Esophagus muscularis mucosa (tissue), 4 donors: ENCODE measurements around the gene SPRR2G. TPM values are rescaled to one million over a fixed set of nuclear protein-coding genes. Genes with fewer than 3 reads are reported as not detected.
"Not testable (repeated sequence)": the region's sequence is repeated elsewhere in the genome, so short reads cannot be mapped to it uniquely, and the experiment has no call there.

Experiments used
- DNase-seq: peaks from one replicate; pipeline ENCODE4 v3.0.0-alpha.2; 2017; ENCODE audit errors: extremely low spot score
- H3K27ac ChIP-seq, 4 donors: fragments of 200-600 bp; sonication (generic); replicated peaks in 1 of 4; 1 replicate in 3 of 4; 2 replicates in 1 of 4; pipeline ENCODE4 v1.5.1; 2016 to 2019; ENCODE audit warnings: mild to moderate bottlenecking in 1 of 4
- H3K27me3 ChIP-seq, 4 donors: fragments of 200-600 bp; sonication (generic); one replicate each; pipeline versions ENCODE4 v1.5.1 to v1.6.0; 2016 to 2019
- H3K36me3 ChIP-seq, 4 donors: fragments of 200-600 bp; sonication (generic); one replicate each; pipeline ENCODE4 v1.5.1; 2016 to 2019
- H3K4me1 ChIP-seq, 4 donors: fragments of 200-600 bp; sonication (generic); one replicate each; pipeline ENCODE4 v1.5.1; 2016 to 2019
- H3K4me3 ChIP-seq, 4 donors: fragments of 200-600 bp; sonication (generic); 1 replicate in 2 of 4; 2 replicates in 2 of 4; pipeline ENCODE4 v1.5.1; 2016 to 2019; ENCODE audit warnings: mild to moderate bottlenecking in 4 of 4, moderate library complexity in 1 of 4
- H3K9me3 ChIP-seq, 4 donors: fragments of 200-600 bp; sonication (generic); 1 replicate in 3 of 4; 2 replicates in 1 of 4; pipeline ENCODE4 v1.5.1; 2016 to 2019
- EP300 ChIP-seq: sonication (generic); formaldehyde crosslinking; IDR thresholded peaks from one replicate; pipeline ENCODE4 v1.6.1; 2017; ENCODE audit warnings: antibody characterized with exemption
- POLR2A ChIP-seq: fragments of 450-650 bp; IDR thresholded peaks from one replicate; pipeline ENCODE4 v1.6.1; 2017; ENCODE audit warnings: antibody characterized with exemption, moderate library complexity, mild to moderate bottlenecking, low read depth
- POLR2AphosphoS5 ChIP-seq, 2 donors: sonication (generic); formaldehyde crosslinking; IDR thresholded peaks; one replicate each; pipeline ENCODE4 v1.6.1; 2017; ENCODE audit warnings: antibody characterized with exemption in 2 of 2
- WGBS: methylation state at CpG from one replicate; pipeline ENCODE4 v1.1.5; 2018; 5-methylcytosine and 5-hydroxymethylcytosine counted together
- intact Hi-C: fragments of 100-400 bp; cut with DNase I; formaldehyde crosslinking; loops from one replicate; pipeline ENCODE4 v1.15.1; 2023
- total RNA-seq, 4 donors: library from RNA; depleted of rRNA; stranded (reverse); fragments of >200 nt; gene quantifications; one replicate each; pipeline versions ENCODE4 v1.1.0 to v1.2.1, GENCODE V29; 2016
- TF ChIP-seq, protein P1 (sequence below), 3 experiments: fragments of 200-600 bp in 2 of 3; fragments of 450-650 bp in 1 of 3; sonication (generic) in 2 of 3; IDR thresholded peaks; one replicate each; pipeline ENCODE4 v1.5.1; 2017 to 2019; ENCODE audit warnings: antibody characterized with exemption in 3 of 3, mild to moderate bottlenecking in 2 of 3, moderate library complexity in 1 of 3

Gene SPRR2G
- total RNA-seq, 4 donors from 2014 or later, result not detected

DNA sequence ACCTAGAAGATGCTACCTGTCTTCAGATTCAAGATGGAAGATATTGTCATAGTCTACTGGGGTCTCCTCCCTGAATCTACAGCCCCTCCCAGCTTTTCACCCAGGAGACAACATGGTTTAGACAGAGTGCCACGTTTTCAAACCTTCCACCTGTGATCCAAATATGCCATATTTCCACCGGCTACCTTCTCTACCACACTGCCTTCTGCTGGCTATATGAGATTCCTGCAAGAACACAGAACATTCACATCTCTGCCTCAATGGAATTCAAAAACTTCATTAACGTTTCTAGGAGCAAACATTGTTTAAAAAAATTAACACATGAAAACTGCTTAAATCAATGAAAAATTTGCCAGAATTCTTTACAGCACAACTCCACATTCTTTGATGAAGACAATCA, 39.7 kb upstream of the SPRR2G start:
- TF ChIP-seq POLR2A (no peak), EP300 (no peak), POLR2AphosphoS5 (IDR thresholded peaks at IDR 0.05) (no peak)
- TF ChIP-seq, protein P1, sequence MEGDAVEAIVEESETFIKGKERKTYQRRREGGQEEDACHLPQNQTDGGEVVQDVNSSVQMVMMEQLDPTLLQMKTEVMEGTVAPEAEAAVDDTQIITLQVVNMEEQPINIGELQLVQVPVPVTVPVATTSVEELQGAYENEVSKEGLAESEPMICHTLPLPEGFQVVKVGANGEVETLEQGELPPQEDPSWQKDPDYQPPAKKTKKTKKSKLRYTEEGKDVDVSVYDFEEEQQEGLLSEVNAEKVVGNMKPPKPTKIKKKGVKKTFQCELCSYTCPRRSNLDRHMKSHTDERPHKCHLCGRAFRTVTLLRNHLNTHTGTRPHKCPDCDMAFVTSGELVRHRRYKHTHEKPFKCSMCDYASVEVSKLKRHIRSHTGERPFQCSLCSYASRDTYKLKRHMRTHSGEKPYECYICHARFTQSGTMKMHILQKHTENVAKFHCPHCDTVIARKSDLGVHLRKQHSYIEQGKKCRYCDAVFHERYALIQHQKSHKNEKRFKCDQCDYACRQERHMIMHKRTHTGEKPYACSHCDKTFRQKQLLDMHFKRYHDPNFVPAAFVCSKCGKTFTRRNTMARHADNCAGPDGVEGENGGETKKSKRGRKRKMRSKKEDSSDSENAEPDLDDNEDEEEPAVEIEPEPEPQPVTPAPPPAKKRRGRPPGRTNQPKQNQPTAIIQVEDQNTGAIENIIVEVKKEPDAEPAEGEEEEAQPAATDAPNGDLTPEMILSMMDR (IDR thresholded peaks at IDR 0.05), result no peak
- H3K36me3 ChIP-seq, result no peaks in the 10 kb centered on the region
- H3K27ac ChIP-seq, result no peak overlapping the region
- no peak overlapping the region for H3K4me3 ChIP-seq
- H3K4me1 ChIP-seq, result peaks cover 0 to 4% (median 0%) of the 10 kb centered on the region in 4 donors
- intact Hi-C loops, result no loop called here
- WGBS, result 20% methylated on average over 3 of the region's 3 CpGs
- no peak for DNase-seq
- no peaks in the 10 kb centered on the region for H3K27me3 ChIP-seq
- peaks cover 0 to 10% (median 3%) of the 10 kb centered on the region in 4 donors for H3K9me3 ChIP-seq

DNA sequence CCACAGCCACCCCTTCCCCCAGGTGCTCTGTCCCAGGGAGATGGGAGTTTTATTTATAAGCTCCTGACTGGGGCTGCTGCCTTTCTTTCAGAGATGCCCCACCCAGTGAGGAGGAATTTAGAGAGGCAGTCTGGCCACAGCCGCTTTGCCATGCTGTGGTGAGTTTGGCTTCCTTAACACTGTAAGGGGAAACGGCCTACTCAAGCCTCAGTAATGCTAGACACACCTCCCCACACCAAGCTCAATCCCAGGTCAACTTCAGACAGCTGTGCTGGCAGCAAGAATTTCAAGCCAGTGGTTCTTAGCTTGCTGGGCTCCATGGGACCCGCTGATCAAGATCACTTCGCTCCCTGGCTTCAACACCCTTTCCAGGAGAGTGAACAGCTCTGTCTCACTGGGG, 37.6 kb upstream of the SPRR2G start:
- H3K27ac ChIP-seq, H3K36me3 ChIP-seq, H3K27me3 ChIP-seq, DNase-seq, H3K4me1 ChIP-seq, intact Hi-C loops, H3K4me3 ChIP-seq: not testable (repeated sequence)
- peaks cover 0 to 14% (median 9%) of the 10 kb centered on the region in 4 donors for H3K9me3 ChIP-seq
- WGBS, result 57% methylated on average over 2 of the region's 4 CpGs

DNA sequence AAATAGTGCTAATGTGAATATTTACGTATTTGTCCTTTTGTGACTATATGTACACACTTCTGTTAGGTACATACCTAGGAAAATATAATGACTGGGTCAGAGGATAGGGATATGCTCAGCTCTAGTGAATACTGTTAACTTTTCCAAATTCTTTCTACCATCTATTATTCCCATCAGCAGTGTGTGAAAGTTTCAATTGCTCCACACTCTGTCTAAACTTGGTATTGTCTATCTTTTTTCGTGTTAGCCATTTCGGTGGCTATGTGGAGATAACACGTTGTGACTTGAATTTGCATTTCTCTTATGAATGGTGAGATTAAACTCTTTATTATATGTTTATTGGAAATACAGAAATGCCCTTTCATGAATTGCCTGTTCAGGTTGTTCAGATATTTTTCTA, 29.9 kb upstream of the SPRR2G start:
- intact Hi-C loops, result no loop called here
- no peak for TF ChIP-seq POLR2AphosphoS5 (IDR thresholded peaks at IDR 0.05)
- TF ChIP-seq, protein P1 (IDR thresholded peaks at IDR 0.05), result no peak
- no peak for TF ChIP-seq EP300
- no peak for TF ChIP-seq POLR2A
- H3K27me3 ChIP-seq, result peaks cover 0 to 3% (median 0%) of the 10 kb centered on the region in 4 donors
- H3K4me1 ChIP-seq, result no peaks in the 10 kb centered on the region
- no peaks in the 10 kb centered on the region for H3K36me3 ChIP-seq
- H3K4me3 ChIP-seq, result no peak overlapping the region
- 72% methylated on average over 4 of the region's 4 CpGs for WGBS
- no peak overlapping the region for H3K27ac ChIP-seq
- H3K9me3 ChIP-seq, result peaks cover 0 to 14% (median 9%) of the 10 kb centered on the region in 4 donors
- no peak for DNase-seq

DNA sequence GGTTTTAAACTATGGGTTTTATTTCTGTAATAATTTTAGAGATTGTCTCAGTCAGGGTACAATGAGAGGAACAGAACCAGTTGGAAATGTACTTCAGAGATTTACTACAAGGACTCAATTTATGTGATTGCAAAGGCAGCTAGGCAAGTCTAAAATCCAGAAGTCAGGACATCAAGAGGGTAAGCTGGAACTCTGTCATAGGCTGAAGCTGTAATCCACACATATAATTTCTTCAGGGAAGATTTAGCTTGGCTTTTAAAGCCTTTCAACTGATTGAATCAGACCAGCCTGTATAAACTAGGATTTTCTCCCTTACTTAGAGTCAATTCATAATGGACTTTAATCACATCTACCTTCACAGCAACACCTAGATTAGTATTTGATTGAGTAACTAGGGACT, 28.2 kb upstream of the SPRR2G start:
- Histone ChIP-seq H3K27me3 (peaks cover 0 to 3% (median 0%) of the 10 kb centered on the region in 4 donors), H3K9me3 (peaks cover 0 to 9% (median 4%) of the 10 kb centered on the region in 4 donors), H3K4me1 (no peaks in the 10 kb centered on the region), H3K36me3 (no peaks in the 10 kb centered on the region), H3K4me3 (no peak overlapping the region), H3K27ac (no peak overlapping the region)
- intact Hi-C loops, result no loop called here
- no peak for TF ChIP-seq EP300
- no peak for TF ChIP-seq POLR2AphosphoS5 (IDR thresholded peaks at IDR 0.05)
- TF ChIP-seq, protein P1 (IDR thresholded peaks at IDR 0.05), result no peak
- no peak for TF ChIP-seq POLR2A
- DNase-seq, result no peak

DNA sequence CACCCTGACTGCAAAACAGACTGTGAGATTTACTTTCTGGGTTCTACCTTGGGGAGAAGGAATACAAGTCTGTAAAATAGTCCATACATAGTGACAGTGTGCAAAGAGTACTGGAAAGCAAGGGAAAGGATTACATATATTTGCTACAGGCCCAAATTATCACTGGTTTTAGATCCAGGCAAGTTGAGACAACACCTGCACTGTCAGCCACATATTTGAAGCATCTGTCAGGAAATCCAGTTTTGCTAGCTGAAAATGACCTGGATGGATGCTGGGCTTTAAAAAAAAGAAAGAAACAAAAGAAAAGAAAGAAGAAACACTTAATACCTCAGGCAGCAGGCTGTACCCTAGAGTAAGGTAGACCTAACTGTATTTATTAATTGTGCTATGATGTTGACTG, 23.9 kb upstream of the SPRR2G start:
- H3K9me3 ChIP-seq, result peaks cover 0 to 4% (median 0%) of the 10 kb centered on the region in 4 donors
- no peaks in the 10 kb centered on the region for H3K36me3 ChIP-seq
- DNase-seq, result no peak
- TF ChIP-seq, protein P1 (IDR thresholded peaks at IDR 0.05), result no peak
- no peak for TF ChIP-seq POLR2AphosphoS5 (IDR thresholded peaks at IDR 0.05)
- TF ChIP-seq POLR2A, result no peak
- no peak for TF ChIP-seq EP300
- H3K27me3 ChIP-seq, result no peaks in the 10 kb centered on the region
- no peak overlapping the region for H3K27ac ChIP-seq
- no peak overlapping the region for H3K4me3 ChIP-seq
- intact Hi-C loops, result no loop called here
- no peaks in the 10 kb centered on the region for H3K4me1 ChIP-seq
